Osteocyte (in vitro differentiated cells): ENCODE results near the gene GMPS. TPM values are rescaled to one million over a fixed set of nuclear protein-coding genes. Genes with fewer than 3 reads are reported as not detected.

Experiments used
- DNase-seq: peaks from one replicate; pipeline ENCODE4 v3.0.0; 2021; ENCODE audit warnings: mixed read lengths; ENCODE audit not compliant: unreplicated experiment; ENCODE audit errors: extremely low spot score
- H3K27ac Mint-ChIP-seq: one replicate; pipeline ENCODE4 v1.8.0; 2021; ENCODE audit warnings: mild to moderate bottlenecking, mixed read lengths; ENCODE audit not compliant: unreplicated experiment
- H3K27me3 Mint-ChIP-seq: one replicate; pipeline ENCODE4 v1.8.0; 2021; ENCODE audit warnings: mixed read lengths; ENCODE audit not compliant: unreplicated experiment
- H3K36me3 Mint-ChIP-seq: one replicate; pipeline ENCODE4 v1.8.0; 2021; ENCODE audit warnings: mixed read lengths; ENCODE audit not compliant: unreplicated experiment
- H3K4me1 Mint-ChIP-seq: one replicate; pipeline ENCODE4 v1.8.0; 2021; ENCODE audit warnings: mixed read lengths; ENCODE audit not compliant: unreplicated experiment
- H3K4me3 Mint-ChIP-seq: one replicate; pipeline ENCODE4 v1.8.0; 2021; ENCODE audit warnings: mild to moderate bottlenecking, moderate library complexity, mixed read lengths; ENCODE audit not compliant: unreplicated experiment
- H3K9me3 Mint-ChIP-seq: one replicate; pipeline ENCODE4 v1.8.0; 2021; ENCODE audit warnings: mixed read lengths; ENCODE audit not compliant: unreplicated experiment
- CTCF ChIP-seq: fragments of 200-600 bp; sonication (generic); IDR thresholded peaks from 2 replicates; pipeline ENCODE4 v1.5.0; 2021; ENCODE audit warnings: antibody characterized with exemption, mild to moderate bottlenecking, moderate library complexity
- total RNA-seq: library from RNA; stranded (reverse); gene quantifications from 2 replicates; pipeline ENCODE4 v1.2.1, GENCODE V29; 2021

Gene GMPS
- total RNA-seq, 1 donor from 2014 or later = 60.8 TPM

GRCh38 chr3:155870945-155871745, 695 bp downstream of the GMPS start:
- H3K9me3 Mint-ChIP-seq = no peaks in the 10 kb centered on the region
- TF ChIP-seq CTCF = no peak
- no peaks in the 10 kb centered on the region for H3K27me3 Mint-ChIP-seq
- H3K4me3 Mint-ChIP-seq = peak overlapping the region; percentile 87
- H3K36me3 Mint-ChIP-seq = no peaks in the 10 kb centered on the region
- peaks cover 28% of the 10 kb centered on the region for H3K4me1 Mint-ChIP-seq
- peak overlapping the region; percentile 81 for H3K27ac Mint-ChIP-seq
- DNase-seq = peak; percentile 87

- Mint-ChIP-seq H3K27ac (peak overlapping the region; percentile 81), H3K27me3 (no peaks in the 10 kb centered on the region), H3K9me3 (no peaks in the 10 kb centered on the region), H3K4me1 (peaks cover 28% of the 10 kb centered on the region), H3K4me3 (peak overlapping the region; percentile 87), H3K36me3 (no peaks in the 10 kb centered on the region)
- no peak for TF ChIP-seq CTCF
- no peak for DNase-seq
Measured at GRCh38 chr3:155871746-155872158, 1.3 kb downstream of the GMPS start.

DNA sequence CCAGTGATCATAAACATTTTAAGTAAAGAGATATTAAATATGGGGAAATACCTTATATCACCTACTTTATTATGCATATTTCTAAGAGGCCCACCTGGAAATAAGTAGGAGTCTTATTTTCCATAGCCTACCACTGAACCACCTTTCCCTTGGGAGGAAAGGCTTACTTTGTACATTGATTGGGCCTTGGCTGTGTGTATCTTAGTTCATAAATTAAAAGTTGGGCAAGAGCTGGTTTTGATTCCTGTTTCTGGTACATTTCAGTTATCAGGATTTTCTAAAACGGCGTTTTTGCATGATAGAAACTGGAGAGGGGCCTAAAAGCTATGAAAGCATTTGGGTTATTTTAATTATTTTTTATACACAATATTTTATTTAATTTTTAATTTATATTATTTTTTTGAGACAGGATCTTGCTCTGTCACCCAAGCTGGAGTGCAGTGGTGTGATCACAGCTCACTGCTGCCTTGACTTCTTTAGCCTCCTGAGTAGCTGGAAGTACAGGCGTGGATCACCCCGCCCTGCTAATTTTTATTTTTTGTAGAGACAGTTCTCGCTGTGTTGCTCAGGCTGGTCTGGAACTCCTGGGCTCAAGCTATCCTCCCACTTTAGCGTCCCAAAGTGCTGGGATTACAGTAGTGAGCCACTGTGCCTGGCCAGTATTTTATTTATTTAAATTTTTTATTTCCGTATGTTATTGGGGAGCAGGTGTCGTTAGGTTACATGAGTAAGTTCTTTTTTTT, 2.6 kb downstream of the GMPS start:
- no peaks in the 10 kb centered on the region for H3K9me3 Mint-ChIP-seq
- H3K4me1 Mint-ChIP-seq = peaks cover 32% of the 10 kb centered on the region
- peak overlapping the region; percentile 87 for H3K4me3 Mint-ChIP-seq
- peak overlapping the region; percentile 81 for H3K27ac Mint-ChIP-seq
- no peak for TF ChIP-seq CTCF
- DNase-seq = no peak
- H3K27me3 Mint-ChIP-seq = no peaks in the 10 kb centered on the region
- H3K36me3 Mint-ChIP-seq = no peaks in the 10 kb centered on the region

DNA sequence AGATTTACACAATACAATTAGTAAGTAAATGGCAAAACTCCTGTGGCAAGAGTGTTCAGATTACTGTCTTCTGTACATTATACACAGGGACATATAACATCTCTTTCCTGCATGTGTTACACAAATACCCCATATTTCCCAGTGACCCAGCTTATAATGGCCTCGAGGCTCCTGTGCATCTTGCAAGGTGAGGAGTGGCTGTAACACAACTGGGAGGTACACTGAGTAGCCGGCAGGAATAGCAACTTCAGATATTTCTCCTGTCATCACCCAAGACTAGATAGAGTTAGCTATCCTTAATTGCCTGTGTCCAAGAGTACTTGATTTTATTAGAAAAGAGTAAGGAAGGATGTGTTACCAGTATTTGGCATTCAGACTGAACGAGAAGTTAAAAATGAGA, 5.6 kb downstream of the GMPS start:
- no peaks in the 10 kb centered on the region for H3K36me3 Mint-ChIP-seq
- no peak for DNase-seq
- no peak overlapping the region for H3K4me3 Mint-ChIP-seq
- H3K4me1 Mint-ChIP-seq = peaks cover 31% of the 10 kb centered on the region
- TF ChIP-seq CTCF = no peak
- no peaks in the 10 kb centered on the region for H3K27me3 Mint-ChIP-seq
- H3K9me3 Mint-ChIP-seq = no peaks in the 10 kb centered on the region
- H3K27ac Mint-ChIP-seq = no peak overlapping the region

GRCh38 chr3:155876503-155876902, 6.1 kb downstream of the GMPS start:
- no peak for TF ChIP-seq CTCF
- no peak for DNase-seq
- Mint-ChIP-seq H3K36me3 (no peaks in the 10 kb centered on the region), H3K27me3 (no peaks in the 10 kb centered on the region), H3K9me3 (no peaks in the 10 kb centered on the region), H3K27ac (no peak overlapping the region), H3K4me1 (peaks cover 31% of the 10 kb centered on the region), H3K4me3 (no peak overlapping the region)
